Measurements from ENCODE around the gene F3. TPM values are rescaled to one million over a fixed set of nuclear protein-coding genes. Genes with fewer than 3 reads are reported as not detected.

The F3 gene
- polyA plus RNA-seq, 1 of the 3 experiments (the other 2 are of a cell fraction), result 1.8 TPM

- Histone ChIP-seq H2AFZ (ENCODE audit: low read depth) (no peak overlapping the region), H3K4me3 (ENCODE audit: low read depth in 2 of 2, low read length in 1 of 2) (no peak overlapping the region), H3K36me3 (replicated peaks in 1 of 2; ENCODE audit: control insufficient read depth in 1 of 2, insufficient read depth in 2 of 2, low read length in 1 of 2) (peaks cover 0 to 6% of the 10 kb centered on the region in 2 experiments), H3K79me2 (ENCODE audit: insufficient read depth) (no peaks in the 10 kb centered on the region), H3K9me3 (no peaks in the 10 kb centered on the region), H3K27ac (ENCODE audit: low read depth in 2 of 2, low read length in 1 of 2) (no peak overlapping the region), H3K9me2 (no peaks in the 10 kb centered on the region), H4K20me1 (ENCODE audit: insufficient read depth) (no peaks in the 10 kb centered on the region), H3F3A (replicated peaks; ENCODE audit: insufficient read depth) (no peaks in the 10 kb centered on the region), H3K4me2 (no peak overlapping the region), H3K9ac (no peak overlapping the region), H3K4me1 (ENCODE audit: control insufficient read depth in 1 of 2, insufficient read depth in 2 of 2, low read depth in 1 of 2, low read length in 1 of 2) (peaks cover 3 to 15% of the 10 kb centered on the region in 2 experiments; a peak in 3 of 4 replicates), H3K27me3 (ENCODE audit: insufficient read depth) (no peaks in the 10 kb centered on the region)
- POLR2A ChIA-PET, result no interaction called here
- no peak for TF ChIP-seq EZH2phosphoT487 (IDR thresholded peaks at IDR 0.05; ENCODE audit: borderline replicate concordance, low read depth)
- TF ChIP-seq REST (IDR thresholded peaks at IDR 0.05; ENCODE audit: low read depth, low read length), result no peak
- no peak for TF ChIP-seq RCOR1 (IDR thresholded peaks at IDR 0.05; ENCODE audit: low read length)
- no peak for TF ChIP-seq TEAD4 (IDR thresholded peaks at IDR 0.05; ENCODE audit: borderline replicate concordance, insufficient read depth)
- no peak for TF ChIP-seq RAD21 (IDR thresholded peaks at IDR 0.05; ENCODE audit: low read length)
- TF ChIP-seq FOXJ3 (CRISPR knock-in tag; IDR thresholded peaks at IDR 0.05), result no peak
- TF ChIP-seq ELF1 (IDR thresholded peaks at IDR 0.05), result no peak
- no peak for TF ChIP-seq SMC3 (IDR thresholded peaks at IDR 0.05; ENCODE audit: low read depth, low read length)
- TF ChIP-seq JUND (IDR thresholded peaks at IDR 0.05), result no peak
- no peak for TF ChIP-seq PBX3 (IDR thresholded peaks at IDR 0.05)
- TF ChIP-seq FOSL2 (IDR thresholded peaks at IDR 0.05; ENCODE audit: borderline replicate concordance, low read depth), result no peak
- no peak for TF ChIP-seq NRF1 (IDR thresholded peaks at IDR 0.05; ENCODE audit: low read depth, low read length)
- TF ChIP-seq EP300 (IDR thresholded peaks at IDR 0.05; ENCODE audit: borderline replicate concordance in 1 of 2, low read depth in 1 of 2, low read length in 1 of 2), result no peak
- TF ChIP-seq CTCF (IDR thresholded peaks at IDR 0.05), result no peak
- TF ChIP-seq SIN3A (IDR thresholded peaks at IDR 0.05; ENCODE audit: borderline replicate concordance, low read depth, low read length), result no peak
- TF ChIP-seq NFIC (IDR thresholded peaks at IDR 0.05; ENCODE audit: borderline replicate concordance), result no peak
- no peak for TF ChIP-seq TCF12 (IDR thresholded peaks at IDR 0.05)
- CTCF ChIA-PET, result interaction anchor here (1.1 kb wide), 1 partner anchor 508 kb away, joined by 3 read pairs; no protein-coding TSS in a partner anchor
- no peak for DNase-seq
- WGBS (ENCODE audit: low lambda C conversion rate), result 78% methylated on average over 6 of the region's 6 CpGs
Measured at GRCh38 chr1:94537254-94537653, 4.3 kb downstream of the F3 start.
